Non-pigmented ciliary epithelial cell (primary cell): ENCODE measurements around the gene ATP6V0E1.

Experiments used
- DNase-seq: peaks from one replicate; pipeline ENCODE4 v3.0.0-alpha.2; 2010; ENCODE audit warnings: low read depth

The ATP6V0E1 gene

GRCh38 chr5:173078878-173079277 is 95.3 kb downstream of the ATP6V0E1 start:
- DNase-seq: no peak
